Activated CD4-positive, alpha-beta T cell treated with anti-CD3 and anti-CD28 coated beads, Interleukin-10, Interleukin-2, amounts not matched to agents 100 ng/mL and 50 ng/mL, durations not matched to agents 16 hours and 8 hours (primary cell): ENCODE results near the gene RAB3A.

Experiments
- DNase-seq: peaks from one replicate; pipeline ENCODE4 v3.0.0-alpha.2; 2020

The RAB3A gene

GRCh38 chr19:18203863-18204393 is at the start of gene RAB3A:
RAB3A (minus strand) TSS chr19:18204042; CDS start chr19:18202740, 1,302 bp downstream.
- DNase-seq, result peak; percentile 100

GRCh38 chr19:18253130-18253529 is 49.3 kb upstream of the RAB3A start:
- no peak for DNase-seq

- DNase-seq, result no peak
These were observed 48.5 kb upstream of the RAB3A start for GRCh38 chr19:18252370-18252717.

GRCh38 chr19:18251587-18252369 is 47.9 kb upstream of the RAB3A start:
- peak; percentile 82 for DNase-seq

GRCh38 chr19:18249834-18250233 is 46.0 kb upstream of the RAB3A start:
- DNase-seq, result no peak

GRCh38 chr19:18245297-18245696 is 41.5 kb upstream of the RAB3A start:
- no peak for DNase-seq

- DNase-seq, result no peak
These were observed 35.5 kb upstream of the RAB3A start for GRCh38 chr19:18239303-18239702.

GRCh38 chr19:18234194-18234593 is 30.4 kb upstream of the RAB3A start:
- no peak for DNase-seq

GRCh38 chr19:18233224-18233825 is 29.5 kb upstream of the RAB3A start:
- DNase-seq, result peak; percentile 34

- no peak for DNase-seq
These were observed 28.8 kb upstream of the RAB3A start for GRCh38 chr19:18232540-18233223.

- no peak for DNase-seq
These were observed 27.9 kb upstream of the RAB3A start for GRCh38 chr19:18231775-18232174.

- DNase-seq, result no peak
These were observed 27.3 kb upstream of the RAB3A start for GRCh38 chr19:18230941-18231734.

GRCh38 chr19:18229915-18230314 is 26.1 kb upstream of the RAB3A start:
- DNase-seq, result no peak

GRCh38 chr19:18229474-18229873 is 25.6 kb upstream of the RAB3A start:
- DNase-seq, result peak; percentile 26

- no peak for DNase-seq
These were observed 24.0 kb upstream of the RAB3A start for GRCh38 chr19:18227781-18228271.

GRCh38 chr19:18226956-18227780 is 23.3 kb upstream of the RAB3A start:
- no peak for DNase-seq

- no peak for DNase-seq
These were observed 22.0 kb upstream of the RAB3A start, which contains the start of gene PDE4C for GRCh38 chr19:18225702-18226468. PDE4C (minus strand) TSS chr19:18226438; CDS start chr19:18226415, 23 bp downstream.

GRCh38 chr19:18225355-18225701 is 21.5 kb upstream of the RAB3A start:
- no peak for DNase-seq

- DNase-seq, result peak; percentile 97
These were observed 20.9 kb upstream of the RAB3A start for GRCh38 chr19:18224525-18225354.
